ENCODE measurements around the gene GINS1.

The GINS1 gene

DNA sequence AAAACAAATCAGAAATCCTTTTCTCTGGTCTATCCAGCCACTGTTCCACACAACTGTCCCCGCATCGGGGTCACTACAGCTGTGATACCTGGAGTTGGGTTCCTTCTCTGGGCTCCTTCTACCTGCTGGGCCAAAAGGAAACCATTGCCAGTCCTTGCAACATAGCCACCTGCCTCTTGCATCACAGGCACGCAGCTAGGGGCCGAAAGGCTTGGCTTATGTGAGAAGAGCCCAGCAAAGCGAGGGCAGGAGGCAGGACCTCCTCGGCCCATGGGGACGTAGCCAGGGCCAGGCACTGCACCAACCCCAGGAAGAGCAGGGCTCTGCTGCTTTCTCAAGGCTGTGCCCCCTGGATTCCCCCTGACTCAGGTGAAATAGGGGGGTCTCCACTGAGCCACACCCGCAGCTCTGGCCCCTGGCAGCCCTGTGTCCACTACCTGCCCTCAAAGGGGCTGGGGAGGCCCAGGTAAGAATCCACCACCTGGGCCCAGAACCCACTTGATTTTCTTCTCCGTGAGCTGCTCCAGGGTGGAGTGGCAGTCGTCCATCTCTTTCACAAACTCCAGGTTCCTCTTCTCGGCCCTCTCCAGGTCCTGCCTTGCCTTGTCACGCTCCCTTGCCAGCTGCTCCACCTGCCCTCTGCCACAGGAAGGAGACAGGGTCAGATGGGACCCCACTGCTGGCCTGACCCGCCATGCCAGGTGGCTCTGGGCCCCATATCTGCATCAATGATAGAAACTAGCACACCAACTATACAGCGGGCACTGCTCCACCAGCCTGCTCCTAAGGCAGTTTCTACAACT lies 88.9 kb downstream of the GINS1 start:
- DNase-seq: no peak

GRCh38 chr20:25496968-25497401 lies 89.5 kb downstream of the GINS1 start:
- no peak for DNase-seq

- no peak for DNase-seq
Observed at GRCh38 chr20:25497586-25498279, 90.3 kb downstream of the GINS1 start.

Measured in hematopoietic multipotent progenitor cell treated with erythropoietin and hydrocortisone succinate and interleukin-3 and kit ligand, for 6 days (in vitro differentiated cells).